Measurements from ENCODE around the gene CD59.
A peak's percentile ranks its signal among the peaks of the same experiment; 100 is the strongest.
"Not testable (repeated sequence)": the region's sequence is repeated elsewhere in the genome, so short reads cannot be mapped to it uniquely, and the experiment has no call there.

Gene CD59

DNA sequence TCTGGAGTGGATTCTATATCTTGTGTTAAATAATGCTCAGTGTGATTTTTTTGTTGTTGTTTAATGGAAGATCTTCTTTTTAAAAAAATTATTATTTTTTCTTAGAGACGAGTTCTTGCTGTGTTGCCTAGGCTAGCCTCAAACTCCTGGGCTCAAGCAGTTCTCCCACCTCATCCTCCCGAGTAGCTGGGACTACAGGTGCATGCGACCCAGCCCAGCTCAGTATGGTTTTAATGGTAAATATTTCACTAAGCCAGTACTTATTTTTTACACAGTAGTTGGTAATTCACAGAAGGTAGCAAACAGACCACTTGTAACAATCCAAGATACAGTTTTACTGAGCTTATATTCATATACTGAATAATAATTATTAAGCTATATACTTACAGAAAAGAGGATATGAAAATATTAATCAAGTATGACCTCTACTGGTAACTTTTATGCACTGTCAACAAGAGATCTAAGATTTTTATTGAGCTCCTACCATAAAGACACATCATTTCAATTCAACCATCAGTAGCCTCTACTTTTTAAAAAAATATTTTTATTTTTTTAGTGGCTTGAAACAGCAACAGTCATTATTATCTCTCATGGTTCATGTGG lies 6.1 kb upstream of the CD59 start:
- DNase-seq: peak; percentile 26

DNA sequence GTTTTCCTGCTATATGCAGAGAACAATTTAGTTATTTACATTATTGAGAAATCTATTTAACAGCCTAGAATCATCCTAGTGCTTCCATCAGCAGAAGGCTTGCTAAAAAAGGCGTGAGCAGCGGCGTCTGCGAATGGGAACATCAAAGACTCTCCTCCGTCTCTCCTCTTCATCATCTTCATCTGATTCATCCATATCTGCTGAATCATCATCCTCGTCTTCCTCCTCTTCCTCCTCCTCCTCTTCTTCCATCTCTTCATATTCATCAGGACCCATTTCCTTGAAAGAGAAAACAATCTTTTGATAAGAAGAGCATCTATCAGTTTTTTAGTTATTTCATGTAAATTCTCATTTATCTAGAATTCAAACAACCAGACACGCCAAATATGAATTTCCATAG lies 5.6 kb upstream of the CD59 start:
- DNase-seq: no peak

- no peak for DNase-seq
These were observed 1.2 kb upstream of the CD59 start for GRCh38 chr11:33737362-33737821.

- peak; percentile 75 for DNase-seq
These were observed 714 bp downstream of the CD59 start for GRCh38 chr11:33735271-33736147.

GRCh38 chr11:33734441-33735270 lies 1.6 kb downstream of the CD59 start:
- DNase-seq: peak; percentile 76

DNA sequence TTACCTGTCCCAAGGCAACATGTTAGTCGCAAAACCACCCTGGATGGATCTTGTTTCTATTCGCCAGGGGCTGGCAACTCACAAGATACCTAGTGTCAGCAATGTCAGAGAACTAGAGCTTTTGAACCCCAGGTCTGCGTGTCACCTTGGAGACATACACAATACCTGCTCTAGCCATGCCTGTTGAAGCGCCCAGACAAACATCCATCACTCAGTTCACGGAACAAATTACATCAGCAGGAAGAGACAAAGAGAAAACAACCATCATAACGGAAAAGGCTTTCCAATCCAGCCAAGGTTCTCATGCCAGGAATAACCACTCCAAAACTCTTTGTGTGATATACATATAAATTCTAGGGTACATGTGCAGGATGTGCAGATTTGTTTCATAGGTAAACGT lies 2.2 kb downstream of the CD59 start:
- peak; percentile 46 for DNase-seq

DNA sequence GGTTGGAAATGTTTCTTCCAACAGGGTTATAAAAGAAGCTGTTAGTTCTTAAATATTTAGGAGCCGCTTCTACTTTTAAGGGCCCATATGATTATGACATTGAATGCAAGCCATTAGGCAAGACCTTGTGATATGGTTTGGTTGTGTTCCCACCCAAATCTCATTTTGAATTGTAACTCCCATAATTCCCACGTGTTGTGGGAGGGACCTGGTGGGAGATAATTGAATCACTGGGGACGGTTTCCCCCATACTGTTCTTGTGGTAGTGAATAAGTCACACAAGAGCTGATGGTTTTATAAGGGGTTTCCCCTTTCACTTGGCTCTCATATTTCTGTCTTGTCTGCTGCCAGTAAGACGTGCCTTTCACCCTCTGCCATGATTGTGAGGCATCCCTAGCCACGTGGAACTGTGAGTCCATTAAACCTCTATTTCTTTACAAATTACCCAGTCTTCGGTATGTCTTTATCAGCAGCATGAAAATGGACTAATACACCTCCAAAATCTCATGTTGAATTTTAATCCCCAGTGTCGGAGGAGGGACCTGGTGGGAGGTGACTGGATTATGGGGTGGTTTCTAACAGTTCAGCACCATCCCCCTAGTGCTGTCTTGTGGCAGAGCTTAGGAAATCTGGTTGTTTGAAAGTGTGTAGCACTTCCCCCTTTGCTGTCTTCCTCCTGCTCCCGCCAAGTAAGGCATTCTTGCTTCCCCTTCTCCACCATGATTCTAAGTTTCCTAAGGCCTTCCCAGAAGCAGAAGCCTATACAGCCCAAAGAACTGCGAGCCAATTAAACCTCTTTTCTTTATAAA lies 4.3 kb downstream of the CD59 start:
- no peak for DNase-seq

DNA sequence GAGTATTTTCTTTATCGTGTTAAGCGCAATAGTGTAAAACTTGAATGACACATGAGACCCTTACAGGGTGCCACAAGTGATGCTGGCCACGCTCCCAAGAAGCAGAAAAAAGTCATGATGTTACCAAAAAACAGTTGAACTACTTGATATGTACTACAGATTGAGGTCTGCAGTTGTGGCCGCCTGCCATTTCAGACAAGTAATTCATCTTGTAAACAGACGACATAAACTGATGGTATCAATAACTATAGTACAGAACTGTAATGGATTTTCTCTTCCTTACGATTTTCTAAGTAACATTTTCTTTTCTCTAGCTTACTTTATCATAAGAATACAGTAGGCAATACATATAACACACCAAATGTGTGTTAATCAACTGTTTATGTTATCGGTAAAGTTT lies 5.5 kb downstream of the CD59 start:
- DNase-seq: no peak

DNA sequence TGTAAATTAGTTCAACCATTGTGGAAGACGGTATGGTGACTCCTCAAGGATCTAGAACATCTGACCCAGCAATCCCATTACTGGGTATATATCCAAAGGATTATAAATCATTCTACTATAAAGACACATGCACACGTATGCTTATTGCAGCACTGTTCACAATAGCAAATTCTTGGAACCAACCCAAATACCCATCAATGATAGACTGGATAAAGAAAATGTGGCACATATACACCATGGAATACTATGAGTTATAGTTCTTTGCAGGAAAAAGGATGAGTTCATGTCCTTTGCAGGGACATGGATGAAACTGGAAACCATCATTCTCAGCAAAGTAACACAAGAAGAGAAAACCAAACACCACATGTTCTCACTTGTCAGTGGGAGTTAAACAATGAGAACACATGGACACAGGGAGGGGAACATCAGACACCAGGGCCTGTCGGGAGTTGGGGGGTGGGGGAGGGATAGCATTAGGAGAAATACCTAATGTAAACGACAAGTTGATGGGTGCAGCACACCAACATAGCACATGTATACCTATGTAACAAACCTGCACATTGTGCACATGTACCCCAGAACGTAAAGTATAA lies 7.1 kb downstream of the CD59 start:
- peak; percentile 78 for DNase-seq

GRCh38 chr11:33727539-33727938 lies 8.7 kb downstream of the CD59 start:
- not testable (repeated sequence) for DNase-seq

DNA sequence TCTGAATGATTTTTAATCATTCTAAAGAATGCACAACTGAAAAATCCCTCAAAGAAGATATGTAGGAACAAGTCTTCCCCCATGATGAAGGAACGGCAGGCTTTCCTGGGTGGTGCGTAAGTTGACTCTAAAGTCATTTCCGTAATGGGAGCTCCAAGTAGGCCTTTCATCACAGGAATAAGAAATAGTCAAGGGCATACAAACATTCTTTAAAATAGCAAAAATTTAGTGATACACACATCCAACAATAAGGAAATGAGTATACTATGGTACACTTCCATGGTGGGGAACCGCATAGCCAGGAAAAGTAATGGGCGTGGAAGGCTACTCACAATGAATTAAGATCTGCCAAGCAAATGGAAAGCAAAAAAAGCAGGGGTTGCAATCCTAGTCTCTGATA lies 10.7 kb downstream of the CD59 start:
- no peak for DNase-seq

- DNase-seq: no peak
These were observed 11.6 kb downstream of the CD59 start for GRCh38 chr11:33724644-33725035.

DNA sequence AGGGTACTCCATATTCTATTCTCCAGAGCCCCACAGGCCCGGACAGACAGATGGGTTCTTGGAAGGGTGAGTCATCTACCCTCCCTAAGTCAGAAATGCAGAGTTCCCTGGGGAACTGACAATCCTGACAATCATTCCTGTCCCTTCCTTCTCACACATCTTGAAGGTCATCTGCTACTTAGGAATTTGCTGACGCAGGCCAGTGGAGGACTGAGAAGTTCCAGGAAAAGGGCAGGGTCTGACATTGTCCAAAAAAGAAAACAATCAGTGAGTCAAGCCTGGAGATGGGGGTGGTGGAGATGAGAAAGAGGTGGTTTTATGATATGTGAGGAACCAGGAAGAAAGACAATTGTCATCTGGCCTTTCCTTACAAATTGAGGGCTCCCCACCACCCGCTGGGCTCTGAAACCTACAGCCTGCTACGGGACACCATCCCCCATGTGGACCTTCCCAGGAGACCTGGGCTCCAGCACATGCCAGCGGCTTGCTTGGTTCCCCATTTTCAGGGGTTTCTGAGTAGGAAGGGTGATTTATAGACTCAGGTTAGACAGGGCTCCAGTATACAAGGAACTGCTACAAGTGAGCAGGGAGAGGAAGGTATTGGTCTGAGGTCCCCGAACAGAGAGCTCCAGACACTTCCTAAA lies 12.9 kb downstream of the CD59 start:
- DNase-seq: peak; percentile 44

DNA sequence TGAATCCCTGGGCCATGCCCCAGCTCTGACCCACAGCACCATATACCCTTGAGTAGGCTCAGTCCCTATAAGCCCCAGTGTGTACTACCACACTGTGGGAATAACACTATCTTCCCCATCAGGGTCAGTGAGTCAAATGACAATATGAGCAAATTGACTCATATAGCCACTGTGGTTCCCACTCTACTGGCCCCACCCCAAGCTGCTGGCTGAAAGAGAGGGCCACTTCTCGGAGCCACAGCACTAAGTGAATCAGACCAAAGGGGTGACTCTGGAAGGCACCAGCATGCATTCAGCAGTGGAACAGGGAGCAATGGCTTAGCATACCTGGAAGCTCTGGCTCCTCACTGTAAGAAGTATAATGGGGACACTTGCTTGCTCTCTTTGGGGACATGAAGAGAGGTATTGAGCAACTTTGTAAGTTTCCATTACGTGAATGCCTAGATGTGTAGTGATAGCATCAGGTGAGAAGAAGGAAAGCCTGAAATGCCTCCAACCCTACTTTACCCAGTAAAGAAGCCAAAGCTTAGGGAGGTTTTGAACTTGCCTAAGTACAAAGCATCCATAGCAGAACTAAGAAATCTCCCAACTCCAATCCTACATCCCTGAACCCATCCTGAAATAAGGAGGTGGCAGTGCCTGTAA lies 13.5 kb downstream of the CD59 start:
- DNase-seq: no peak

DNA sequence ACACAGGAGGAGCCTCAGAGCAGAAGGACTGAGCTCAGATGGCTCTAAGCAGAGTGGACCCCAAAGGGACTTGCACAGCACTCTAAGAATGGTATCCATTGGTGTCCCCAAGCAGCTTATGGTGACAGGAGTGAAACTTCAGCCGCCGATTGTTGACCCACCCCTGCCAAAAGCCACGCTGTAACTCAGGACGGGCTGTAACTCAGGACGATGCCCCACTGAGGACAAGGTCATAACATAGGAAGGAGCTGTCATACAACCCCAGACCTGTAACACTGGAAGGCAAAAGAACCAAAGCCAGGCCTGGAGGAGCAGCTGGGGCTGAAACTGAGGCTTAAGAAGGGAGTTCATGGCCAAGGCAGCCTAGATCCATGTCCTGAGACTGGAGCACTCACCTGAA lies 14.2 kb downstream of the CD59 start:
- no peak for DNase-seq

DNA sequence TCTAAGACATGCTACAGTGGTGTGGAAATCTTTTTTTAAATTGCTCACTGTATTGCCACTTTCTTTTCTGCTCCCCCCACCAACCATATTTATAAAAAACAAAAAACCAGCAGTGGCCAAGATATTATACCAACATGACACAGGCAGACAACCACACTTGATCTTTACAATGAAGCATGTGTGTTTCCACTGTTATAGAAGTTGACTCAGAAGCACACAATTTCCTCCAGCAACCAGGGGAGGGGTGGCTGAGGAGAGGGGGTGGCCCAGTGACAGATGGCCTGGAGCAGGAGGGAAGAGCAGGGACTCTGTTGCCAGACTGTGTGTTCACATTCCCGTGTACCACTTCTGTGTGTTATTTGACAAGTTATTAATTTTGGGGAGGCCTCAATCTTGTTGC lies 14.8 kb downstream of the CD59 start:
- peak; percentile 59 for DNase-seq

GRCh38 chr11:33719587-33719986 lies 16.6 kb downstream of the CD59 start:
- DNase-seq: peak; percentile 66

- DNase-seq: no peak
These were observed 17.8 kb downstream of the CD59 start for GRCh38 chr11:33718440-33718839.

DNA sequence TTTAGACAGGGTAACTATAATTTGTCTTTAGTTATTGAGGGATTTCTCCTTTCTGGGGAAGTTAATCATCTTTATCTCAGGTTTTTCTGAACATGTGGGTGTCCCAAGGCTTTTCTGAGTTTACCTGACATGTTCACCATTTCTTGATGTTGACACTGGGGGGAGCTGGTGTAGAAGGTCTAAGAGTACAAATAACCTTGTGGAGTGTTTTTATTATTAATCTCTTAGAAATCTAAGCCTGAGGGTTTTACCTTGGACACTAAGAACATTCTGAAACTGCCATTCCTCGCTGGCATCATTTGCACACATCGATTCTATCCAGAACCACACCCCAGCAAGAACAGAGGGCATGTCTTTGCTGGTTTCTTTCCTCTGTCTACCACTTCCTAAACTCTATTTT lies 20.0 kb downstream of the CD59 start:
- peak; percentile 64 for DNase-seq

GRCh38 chr11:33713856-33714398 lies 22.3 kb downstream of the CD59 start:
- no peak for DNase-seq
